ENCODE measurements around the gene TMEM245. TPM values are rescaled to one million over a fixed set of nuclear protein-coding genes. Genes with fewer than 3 reads are reported as not detected.

The TMEM245 gene
- polyA plus RNA-seq, 3 donors = 6.9 to 11.3 (median 9.7) TPM

GRCh38 chr9:109022873-109023272, 96.9 kb downstream of the TMEM245 start:
- Histone ChIP-seq H3K9me3 (replicated peaks in 1 of 2; ENCODE audit: control insufficient read depth in 1 of 2, insufficient read depth in 1 of 2, low read length in 2 of 2) (no peaks in the 10 kb centered on the region), H3K4me1 (ENCODE audit: control insufficient read depth in 1 of 2, insufficient read depth in 2 of 2, low read length in 2 of 2) (peaks cover 0 to 6% of the 10 kb centered on the region in 2 donors), H3K79me2 (ENCODE audit: insufficient read depth, low read length) (no peaks in the 10 kb centered on the region), H2AFZ (ENCODE audit: insufficient read depth, low read depth, low read length, poor library complexity, severe bottlenecking) (no peak overlapping the region), H3K4me3 (replicated peaks in 1 of 3; ENCODE audit: low read depth in 2 of 3, low read length in 3 of 3) (no peak overlapping the region), H3K27ac (ENCODE audit: low read depth in 1 of 2, low read length in 2 of 2) (no peak overlapping the region), H3K27me3 (ENCODE audit: control insufficient read depth in 2 of 2, insufficient read depth in 2 of 2, low read length in 2 of 2) (no peaks in the 10 kb centered on the region), H3K9ac (ENCODE audit: insufficient read depth, low read length, poor library complexity, severe bottlenecking) (no peak overlapping the region), H4K20me1 (ENCODE audit: insufficient read depth, low read length) (no peaks in the 10 kb centered on the region), H3K36me3 (replicated peaks in 1 of 2; ENCODE audit: control insufficient read depth in 1 of 2, insufficient read depth in 2 of 2, low read length in 2 of 2) (peaks cover 0 to 53% of the 10 kb centered on the region in 2 donors), H3K4me2 (replicated peaks; ENCODE audit: extremely low read depth, low read length, poor library complexity, severe bottlenecking) (no peak overlapping the region)
- intact Hi-C loops (cut with micrococcal nuclease) = no loop called here
- Mint-ChIP-seq H3K27me3 (ENCODE audit: low read depth in 3 of 3) (no peaks in the 10 kb centered on the region), H3K36me3 (peaks cover 32 to 35% of the 10 kb centered on the region in 2 donors), H3K27ac (no peak overlapping the region), H3K9me3 (no peaks in the 10 kb centered on the region), H3K4me1 (peaks cover 8% of the 10 kb centered on the region), H3K4me3 (no peak overlapping the region)
- no peak for TF ChIP-seq CTCF (IDR thresholded peaks at IDR 0.05)
- DNase-seq = no peak

DNA sequence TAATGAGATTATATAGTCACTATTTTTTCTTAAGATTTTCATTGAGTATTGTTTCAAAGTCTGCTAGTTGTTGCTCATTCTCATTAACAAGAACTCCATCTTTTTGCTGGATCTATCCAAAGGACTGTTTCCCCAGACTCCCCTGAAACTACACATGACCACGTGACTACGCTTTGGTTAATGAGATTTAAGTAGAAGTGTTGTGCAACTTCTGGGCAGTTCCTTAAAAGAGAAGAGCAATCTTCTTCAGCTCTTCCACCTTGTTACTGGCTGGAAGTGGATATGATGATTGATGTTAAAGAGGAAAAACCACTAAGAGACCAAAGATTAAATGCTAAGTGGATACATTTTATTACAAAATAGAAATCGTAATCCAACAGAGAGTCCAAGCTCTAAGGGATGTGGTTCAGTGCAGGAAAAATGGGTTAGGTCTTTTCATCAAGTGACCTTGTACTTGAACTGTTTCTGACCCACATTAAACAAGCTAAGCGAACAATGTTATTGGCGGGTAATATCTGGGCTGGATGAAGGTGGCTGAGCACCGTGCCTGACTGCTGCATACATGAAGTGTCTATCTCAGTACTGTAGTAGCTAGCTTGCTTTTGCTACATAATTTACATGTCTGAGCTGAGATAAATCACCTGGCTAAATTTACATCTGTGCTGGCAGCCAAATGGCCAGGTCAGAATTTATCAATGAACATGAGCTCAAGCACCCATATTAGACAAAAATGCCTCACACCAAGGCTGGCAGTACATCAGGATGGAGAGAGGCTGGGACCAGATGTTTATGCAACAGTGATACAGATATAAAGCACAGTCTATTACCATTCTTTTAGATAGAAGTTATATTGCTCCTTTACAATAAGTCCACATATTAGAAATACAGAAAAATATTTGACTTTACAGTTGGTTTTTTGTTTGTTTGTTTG, 98.9 kb downstream of the TMEM245 start:
- Mint-ChIP-seq H3K4me3 (no peak overlapping the region), H3K27me3 (ENCODE audit: low read depth in 3 of 3) (no peaks in the 10 kb centered on the region), H3K9me3 (no peaks in the 10 kb centered on the region), H3K27ac (peak overlapping the region in 1 of 7 donors; percentile 54), H3K36me3 (peaks cover 23 to 27% of the 10 kb centered on the region in 2 donors), H3K4me1 (peaks cover 12% of the 10 kb centered on the region)
- H3K4me3 ChIP-seq (replicated peaks in 1 of 3; ENCODE audit: low read depth in 2 of 3, low read length in 3 of 3) = no peak overlapping the region
- peaks cover 0 to 33% of the 10 kb centered on the region in 2 donors for H3K36me3 ChIP-seq (replicated peaks in 1 of 2; ENCODE audit: control insufficient read depth in 1 of 2, insufficient read depth in 2 of 2, low read length in 2 of 2)
- DNase-seq = peak; percentile 23 to 73 (median 69)
- peaks cover 0 to 6% of the 10 kb centered on the region in 2 donors for H3K4me1 ChIP-seq (ENCODE audit: control insufficient read depth in 1 of 2, insufficient read depth in 2 of 2, low read length in 2 of 2)
- H2AFZ ChIP-seq (ENCODE audit: insufficient read depth, low read depth, low read length, poor library complexity, severe bottlenecking) = no peak overlapping the region
- H3K79me2 ChIP-seq (ENCODE audit: insufficient read depth, low read length) = no peaks in the 10 kb centered on the region
- H3K27ac ChIP-seq (ENCODE audit: low read depth in 1 of 2, low read length in 2 of 2) = no peak overlapping the region
- intact Hi-C loops (cut with micrococcal nuclease) = no loop called here
- H3K9me3 ChIP-seq (replicated peaks in 1 of 2; ENCODE audit: control insufficient read depth in 1 of 2, insufficient read depth in 1 of 2, low read length in 2 of 2) = no peaks in the 10 kb centered on the region
- H3K9ac ChIP-seq (ENCODE audit: insufficient read depth, low read length, poor library complexity, severe bottlenecking) = no peak overlapping the region
- no peak for TF ChIP-seq CTCF (IDR thresholded peaks at IDR 0.05)
- WGBS (ENCODE audit: insufficient coverage) = no CpG with 5 or more reads among the region's 6 CpGs
- no peak overlapping the region for H3K4me2 ChIP-seq (replicated peaks; ENCODE audit: extremely low read depth, low read length, poor library complexity, severe bottlenecking)
- H4K20me1 ChIP-seq (ENCODE audit: insufficient read depth, low read length) = no peaks in the 10 kb centered on the region
- no peaks in the 10 kb centered on the region for H3K27me3 ChIP-seq (ENCODE audit: control insufficient read depth in 2 of 2, insufficient read depth in 2 of 2, low read length in 2 of 2)

Data from CD14-positive monocyte (primary cell).